Hindlimb muscle (tissue), 1 donor: ENCODE results near the gene DENND5A. TPM values are rescaled to one million over a fixed set of nuclear protein-coding genes. Genes with fewer than 3 reads are reported as not detected.
A peak's percentile ranks its signal among the peaks of the same experiment; 100 is the strongest.

ENCODE experiments used
- DNase-seq: peaks from one replicate; pipeline ENCODE4 v3.0.0-alpha.2; 2013
- polyA plus RNA-seq: library from polyadenylated mRNA; unstranded; fragments of 120-200 nt; gene quantifications from one replicate; pipeline ENCODE4 v1.2.1, GENCODE V29; 2013; ENCODE audit not compliant: insufficient read length

Gene DENND5A
- 68.0 TPM for polyA plus RNA-seq

DNA sequence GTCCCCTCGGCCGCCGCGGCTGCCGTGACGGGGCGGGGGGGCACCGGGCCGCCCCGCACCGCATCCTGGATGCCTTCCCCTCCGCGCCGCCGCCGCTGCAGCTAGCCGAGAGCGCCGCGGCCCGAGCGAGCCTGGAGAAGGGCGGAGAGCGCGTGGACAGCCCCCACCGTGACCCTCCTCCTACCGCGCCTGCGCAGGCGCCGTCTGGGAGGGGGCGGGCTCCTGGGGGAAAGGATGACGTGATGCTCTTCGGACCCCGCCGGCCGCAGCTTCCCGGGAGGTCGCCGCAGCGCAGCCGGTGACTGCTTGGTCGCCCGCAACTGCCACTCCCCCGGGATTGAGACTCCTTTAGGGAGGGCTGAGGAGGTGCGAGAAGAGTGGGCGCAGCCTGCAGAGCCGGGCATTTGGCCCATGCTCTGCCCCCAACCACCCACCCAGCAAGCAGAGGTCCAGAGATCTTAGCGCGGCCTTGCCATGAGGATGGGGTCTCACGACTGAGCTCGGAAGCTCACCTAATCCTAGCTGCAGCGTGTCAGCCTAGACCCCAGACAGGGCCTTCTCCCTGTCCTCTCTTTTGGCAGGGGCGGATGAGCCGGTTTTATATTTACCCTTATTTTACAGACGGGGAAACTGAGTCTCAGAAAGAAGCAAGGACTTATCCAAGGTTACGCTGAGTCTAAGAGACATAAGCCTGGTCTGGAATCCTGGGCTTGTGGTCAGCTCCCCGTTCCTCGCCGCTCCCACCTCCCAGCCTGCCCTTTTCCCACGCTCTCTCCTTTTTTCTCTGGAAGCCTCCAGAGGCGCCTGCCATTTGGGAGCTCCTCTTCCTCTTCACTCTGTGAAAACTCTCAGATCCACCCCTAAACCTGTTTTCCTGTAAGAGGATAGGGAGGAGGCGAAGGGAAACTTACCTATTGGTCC lies at the start of gene DENND5A:
Gene DENND5A (minus strand): TSS at position 140 of the 921 bp plus-strand sequence. CDS start 281 bp downstream, outside the sequence.
- peak; percentile 93 for DNase-seq

- peak; percentile 98 for DNase-seq
These were observed 49.3 kb upstream of the DENND5A start, which contains the start of gene TMEM41B for GRCh38 chr11:9314291-9315077. TMEM41B (minus strand) TSS chr11:9314593; CDS start chr11:9314441, 152 bp downstream.

- no peak for DNase-seq
These were observed 48.6 kb upstream of the DENND5A start for GRCh38 chr11:9313648-9314290.

DNA sequence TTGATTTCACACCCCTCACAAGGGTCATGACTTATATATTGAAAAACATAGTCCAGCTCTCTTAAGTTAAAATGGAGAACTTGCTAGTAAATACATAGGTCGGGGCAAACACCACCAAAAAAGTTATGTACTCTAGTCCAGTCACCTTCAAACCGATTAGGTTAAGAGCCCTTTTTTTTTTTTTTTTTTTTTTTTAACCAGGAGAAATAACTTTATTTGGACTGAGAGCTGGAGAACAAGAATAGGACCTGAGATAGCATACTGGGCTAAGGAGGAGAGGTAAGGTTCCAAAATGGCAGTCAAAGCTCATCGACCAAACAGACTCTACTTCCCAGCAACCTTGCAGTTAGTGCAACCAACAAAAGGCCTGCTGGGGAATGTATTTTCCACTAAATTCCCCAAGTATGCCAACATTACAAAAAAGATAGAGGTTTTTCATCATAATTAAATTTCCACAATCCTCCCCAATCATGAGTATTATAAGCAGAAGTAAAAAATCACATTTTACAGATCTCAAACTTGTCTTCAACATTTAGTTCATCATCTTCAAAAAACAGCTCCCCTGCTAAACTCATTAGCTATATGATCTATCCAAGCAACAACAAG lies 45.4 kb upstream of the DENND5A start:
- DNase-seq: no peak

GRCh38 chr11:9304178-9304577 lies 39.0 kb upstream of the DENND5A start:
- no peak for DNase-seq

DNA sequence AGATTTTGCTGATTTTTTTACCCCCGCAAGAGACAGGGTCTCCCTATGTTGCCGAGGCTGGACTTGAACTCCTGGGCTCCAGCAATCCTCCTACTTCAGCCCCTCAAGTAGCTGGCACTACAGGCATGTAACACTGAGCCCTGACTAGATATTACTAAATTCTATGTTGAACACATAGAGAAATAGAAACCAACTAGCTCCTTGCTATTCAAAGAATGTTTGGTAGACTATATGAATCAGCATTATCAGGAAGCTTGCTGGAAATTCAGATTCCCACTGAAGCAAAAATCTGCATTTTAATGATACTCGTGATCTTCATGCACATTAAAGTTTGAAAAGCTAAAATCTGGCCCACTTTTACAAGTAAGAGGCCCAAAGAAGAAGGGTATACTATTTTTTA lies 37.3 kb upstream of the DENND5A start:
- DNase-seq: no peak

DNA sequence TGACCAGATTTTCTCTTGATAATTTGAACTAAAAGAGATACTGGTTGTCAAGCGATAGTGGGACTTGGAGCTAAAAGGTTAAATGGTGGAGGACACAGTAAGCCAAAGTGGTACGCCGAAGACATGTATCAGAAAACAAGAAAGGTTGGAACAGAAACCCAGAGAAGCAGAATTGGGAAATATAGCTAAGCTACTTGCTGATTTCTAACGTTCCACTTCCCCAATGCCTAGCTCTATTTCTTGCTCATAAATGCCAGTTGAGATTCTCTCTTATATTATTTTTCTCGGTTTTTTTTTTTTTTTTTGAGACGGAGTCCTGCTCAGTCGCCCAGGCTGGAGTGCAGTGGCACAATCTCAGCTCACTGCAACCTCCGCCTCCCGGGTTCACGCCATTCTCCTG lies 36.6 kb upstream of the DENND5A start:
- DNase-seq: no peak

- no peak for DNase-seq
These were observed 28.5 kb upstream of the DENND5A start for GRCh38 chr11:9293646-9294045.

DNA sequence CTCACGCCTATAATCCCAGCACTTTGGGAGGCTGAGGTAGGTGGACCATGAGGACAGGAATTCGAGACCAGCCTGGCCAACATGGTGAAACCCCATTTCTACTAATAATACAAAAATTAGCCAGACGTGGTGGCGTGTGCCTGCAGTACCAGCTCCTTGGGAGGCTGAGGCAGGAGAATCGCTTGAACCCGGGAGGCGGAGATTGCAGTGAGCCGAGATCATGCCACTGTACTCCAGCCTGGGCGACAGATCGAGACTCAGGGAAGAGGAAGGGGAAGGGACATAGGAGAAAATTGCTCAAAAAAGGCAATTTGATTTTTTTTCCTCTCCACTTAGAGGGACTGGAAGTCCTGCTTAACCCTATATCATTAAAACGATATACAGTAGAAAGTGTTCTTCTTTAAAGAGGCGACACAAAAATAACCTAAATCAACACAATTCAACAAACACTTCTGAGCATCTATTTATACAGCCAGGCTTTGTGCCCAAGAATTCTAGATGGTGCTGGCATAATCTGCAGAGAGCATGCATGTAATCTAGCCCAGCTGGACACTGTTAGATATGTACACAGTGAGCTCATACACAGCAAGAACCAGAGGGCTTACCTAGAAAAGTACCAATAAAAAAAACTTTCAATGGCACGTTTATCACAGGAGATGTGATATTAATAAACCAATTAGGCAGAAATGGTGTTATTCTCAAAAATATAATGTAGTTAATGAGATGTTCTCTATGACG lies 20.9 kb upstream of the DENND5A start:
- DNase-seq: no peak

DNA sequence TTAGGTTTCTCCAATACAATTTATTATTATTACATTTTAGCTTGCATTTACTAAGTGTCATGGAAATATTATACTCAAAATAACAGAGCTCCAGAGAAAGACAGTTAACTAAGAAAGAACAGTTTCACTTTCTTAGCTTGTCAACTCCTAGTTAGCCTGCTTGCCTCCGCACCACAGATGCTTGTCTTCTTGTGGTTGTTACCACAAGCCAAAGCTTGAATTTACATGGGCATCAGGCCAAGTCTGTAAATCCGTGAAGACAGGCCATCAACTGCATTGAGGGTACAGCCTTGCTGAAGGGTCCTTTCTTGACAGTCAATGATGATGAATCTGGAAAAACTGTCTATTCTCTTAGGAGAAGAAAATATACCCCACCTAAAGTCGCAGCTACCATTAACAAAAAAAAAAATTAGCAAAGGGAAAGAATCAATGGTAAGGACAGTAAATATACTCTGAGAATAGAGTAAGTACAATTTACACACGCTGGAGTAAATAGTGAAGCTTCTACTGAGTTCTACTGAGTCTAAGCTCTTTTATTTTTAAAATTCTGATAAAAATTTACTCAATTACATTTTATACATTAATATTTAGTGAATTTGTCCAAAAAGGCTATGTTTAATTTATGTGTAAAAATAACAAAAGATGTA lies 15.6 kb upstream of the DENND5A start:
- no peak for DNase-seq

- DNase-seq: no peak
These were observed 12.0 kb upstream of the DENND5A start for GRCh38 chr11:9277176-9277575.

DNA sequence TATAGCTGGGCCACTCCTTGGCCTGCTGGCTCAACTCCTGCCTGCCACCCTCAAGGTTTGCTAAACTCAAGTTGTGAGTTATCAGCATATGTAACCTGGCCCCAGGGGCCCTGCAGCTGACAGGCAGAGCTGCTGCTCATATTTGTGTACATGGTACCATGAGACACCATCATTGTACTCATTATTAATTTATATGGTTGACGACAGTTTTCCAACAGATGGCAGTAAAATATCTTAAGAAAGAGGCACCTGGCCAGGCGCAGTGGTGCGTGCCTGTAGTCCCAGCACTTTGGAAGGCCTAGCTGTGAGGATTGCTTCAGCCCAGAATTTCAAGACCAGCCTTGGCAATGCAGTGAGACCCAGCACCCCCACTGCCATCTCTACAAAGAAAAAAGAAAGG lies 11.4 kb upstream of the DENND5A start:
- no peak for DNase-seq

DNA sequence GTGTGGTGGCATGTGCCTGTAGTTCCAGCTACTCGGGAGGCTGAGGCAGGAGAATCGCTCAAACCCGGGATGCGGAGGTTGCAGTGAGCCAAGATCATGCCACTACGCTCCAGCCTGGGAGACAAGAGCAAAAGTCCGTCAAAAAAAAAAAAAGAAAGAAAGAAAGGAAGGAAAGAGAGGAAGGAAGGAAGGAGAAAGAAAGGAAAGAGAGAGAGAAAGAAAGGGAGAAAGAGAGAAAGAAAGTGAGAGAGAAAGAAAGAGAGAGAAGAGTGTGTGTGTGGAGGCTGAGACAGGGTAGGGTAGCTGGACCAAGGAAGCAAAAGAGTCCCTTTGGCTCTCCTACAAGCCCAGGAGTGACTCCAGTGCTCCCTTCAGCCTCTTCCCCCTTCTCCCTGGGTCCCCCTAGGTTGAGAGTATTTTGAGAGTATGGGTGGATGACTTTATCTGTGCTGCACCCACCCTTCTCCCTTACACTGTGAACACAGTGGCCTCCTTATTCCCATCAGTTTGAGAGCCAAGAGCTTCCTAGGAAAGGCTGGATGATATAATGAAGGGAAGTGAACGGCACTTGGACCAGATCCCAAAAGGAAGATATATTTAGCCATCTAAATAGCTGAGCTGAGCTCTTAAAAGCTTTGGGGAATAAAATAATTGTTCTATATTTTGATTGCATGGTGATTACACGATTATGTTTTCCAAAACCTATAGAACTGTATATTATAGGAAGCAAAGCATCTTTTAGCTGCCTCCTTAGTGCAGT lies 9.5 kb upstream of the DENND5A start:
- peak; percentile 61 for DNase-seq

DNA sequence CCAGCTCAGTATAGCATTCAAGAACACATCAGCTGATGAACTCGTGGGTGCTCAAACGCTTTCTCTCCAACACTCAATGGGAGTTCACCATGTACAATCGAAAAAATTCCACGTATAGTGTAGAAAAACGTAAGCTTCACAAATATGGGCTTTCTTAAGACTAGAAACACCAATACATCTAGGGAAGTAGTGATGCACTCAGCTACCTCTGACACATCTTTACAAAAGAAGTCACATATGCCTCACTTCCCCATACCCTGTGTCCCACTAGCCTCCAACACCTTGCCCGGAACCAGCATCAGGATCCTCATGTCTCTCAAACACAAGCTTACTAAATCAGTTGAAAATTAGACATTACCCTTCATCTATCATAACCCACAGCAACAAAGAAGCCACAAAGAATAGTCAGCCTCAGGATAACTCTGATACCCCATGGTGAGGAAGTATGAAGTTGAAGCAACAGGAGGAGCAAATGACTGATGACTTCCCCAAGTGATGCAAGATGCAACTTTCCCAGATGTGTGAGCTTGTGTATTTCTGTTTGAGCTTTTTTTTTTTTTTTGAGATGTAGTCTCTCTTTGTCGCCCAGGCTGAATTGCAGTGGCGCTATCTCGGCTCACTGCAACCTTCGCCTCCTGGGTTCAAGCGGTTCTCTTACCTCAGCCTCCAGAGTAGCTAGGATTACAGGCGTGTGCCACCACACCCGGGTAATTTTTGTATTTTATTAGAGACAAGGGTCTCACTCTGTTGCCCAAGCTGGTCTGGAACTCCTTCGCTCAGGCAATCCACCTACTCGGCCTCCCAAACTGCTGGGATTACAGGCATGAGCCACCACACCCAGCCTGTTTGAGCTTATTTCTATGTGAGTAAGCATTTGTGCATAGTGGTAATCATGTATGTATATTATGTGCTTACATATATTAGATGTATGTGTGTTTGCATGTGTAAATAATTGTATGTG lies 8.5 kb upstream of the DENND5A start:
- DNase-seq: no peak

- no peak for DNase-seq
These were observed 4.4 kb upstream of the DENND5A start for GRCh38 chr11:9269492-9270013.

DNA sequence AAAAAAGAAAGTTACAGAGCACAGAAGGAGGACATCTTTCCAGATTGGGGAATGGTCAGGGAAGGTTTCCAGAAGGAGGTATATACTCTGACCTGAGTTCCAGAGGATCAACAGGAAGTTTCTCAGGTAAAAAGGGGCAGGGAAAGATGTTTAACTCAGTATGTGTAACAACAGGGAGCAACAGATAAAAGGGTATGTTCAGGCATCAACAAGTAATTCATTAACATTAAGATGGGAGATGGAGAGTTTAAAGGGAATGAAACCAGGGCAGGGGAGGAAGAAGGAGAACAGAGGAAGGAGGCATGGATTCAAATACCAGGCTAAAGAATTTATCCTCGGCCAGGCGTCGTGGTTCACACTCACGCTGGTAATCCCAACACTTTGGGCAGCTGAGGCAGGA lies 2.5 kb upstream of the DENND5A start:
- no peak for DNase-seq

DNA sequence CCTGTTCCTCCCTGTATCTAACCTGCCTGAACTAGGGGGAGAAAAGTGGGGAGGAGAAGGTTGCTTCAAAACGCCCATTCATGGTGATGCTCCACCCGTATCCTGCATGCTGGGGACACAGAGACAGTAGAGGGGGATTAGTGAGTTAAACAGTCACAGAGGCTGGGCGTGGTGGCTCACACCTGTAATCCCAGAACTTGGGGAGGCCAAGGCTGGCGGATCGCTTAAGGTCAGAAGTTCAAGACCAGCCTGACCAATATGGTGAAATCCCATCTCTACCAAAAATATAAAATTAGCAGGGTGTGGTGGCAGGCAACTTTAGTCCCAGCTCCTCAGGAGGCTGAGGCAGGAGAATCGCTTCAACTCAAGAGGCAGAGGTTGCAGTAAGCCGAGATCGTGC lies 1.8 kb upstream of the DENND5A start:
- no peak for DNase-seq

- no peak for DNase-seq
These were observed 1.1 kb upstream of the DENND5A start for GRCh38 chr11:9266132-9266736.
